Measurements from ENCODE around the gene BICDL2.

DNA sequence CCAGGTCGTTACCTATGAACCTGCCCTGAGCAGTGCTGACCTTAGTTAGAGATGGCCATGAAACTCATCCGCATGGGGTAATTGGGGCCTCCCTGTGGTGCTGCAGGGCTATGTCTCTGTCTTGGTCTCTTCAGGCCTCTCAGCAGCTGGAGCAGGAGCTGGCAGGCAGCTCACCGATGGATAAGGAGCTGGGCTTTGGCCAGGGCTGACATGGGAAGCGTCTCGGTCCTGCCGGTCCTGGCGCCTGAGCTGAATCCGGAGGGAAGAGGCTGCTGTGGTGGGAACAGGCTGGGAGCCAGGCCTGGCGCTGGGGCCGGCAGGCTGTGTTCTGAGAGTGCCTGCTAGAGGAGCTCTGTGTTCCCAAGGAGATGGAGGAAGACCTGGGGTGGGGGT is 38.8 kb upstream of the BICDL2 start:
- TF ChIP-seq POLR2A (IDR thresholded peaks at IDR 0.05; ENCODE audit: low read depth), result no peak
- TF ChIP-seq, protein P1, sequence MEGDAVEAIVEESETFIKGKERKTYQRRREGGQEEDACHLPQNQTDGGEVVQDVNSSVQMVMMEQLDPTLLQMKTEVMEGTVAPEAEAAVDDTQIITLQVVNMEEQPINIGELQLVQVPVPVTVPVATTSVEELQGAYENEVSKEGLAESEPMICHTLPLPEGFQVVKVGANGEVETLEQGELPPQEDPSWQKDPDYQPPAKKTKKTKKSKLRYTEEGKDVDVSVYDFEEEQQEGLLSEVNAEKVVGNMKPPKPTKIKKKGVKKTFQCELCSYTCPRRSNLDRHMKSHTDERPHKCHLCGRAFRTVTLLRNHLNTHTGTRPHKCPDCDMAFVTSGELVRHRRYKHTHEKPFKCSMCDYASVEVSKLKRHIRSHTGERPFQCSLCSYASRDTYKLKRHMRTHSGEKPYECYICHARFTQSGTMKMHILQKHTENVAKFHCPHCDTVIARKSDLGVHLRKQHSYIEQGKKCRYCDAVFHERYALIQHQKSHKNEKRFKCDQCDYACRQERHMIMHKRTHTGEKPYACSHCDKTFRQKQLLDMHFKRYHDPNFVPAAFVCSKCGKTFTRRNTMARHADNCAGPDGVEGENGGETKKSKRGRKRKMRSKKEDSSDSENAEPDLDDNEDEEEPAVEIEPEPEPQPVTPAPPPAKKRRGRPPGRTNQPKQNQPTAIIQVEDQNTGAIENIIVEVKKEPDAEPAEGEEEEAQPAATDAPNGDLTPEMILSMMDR (IDR thresholded peaks at IDR 0.05), result no peak

Measured in esophagus muscularis mucosa (tissue), 3 donors.